ENCODE data around the gene SEC61A2.

DNA sequence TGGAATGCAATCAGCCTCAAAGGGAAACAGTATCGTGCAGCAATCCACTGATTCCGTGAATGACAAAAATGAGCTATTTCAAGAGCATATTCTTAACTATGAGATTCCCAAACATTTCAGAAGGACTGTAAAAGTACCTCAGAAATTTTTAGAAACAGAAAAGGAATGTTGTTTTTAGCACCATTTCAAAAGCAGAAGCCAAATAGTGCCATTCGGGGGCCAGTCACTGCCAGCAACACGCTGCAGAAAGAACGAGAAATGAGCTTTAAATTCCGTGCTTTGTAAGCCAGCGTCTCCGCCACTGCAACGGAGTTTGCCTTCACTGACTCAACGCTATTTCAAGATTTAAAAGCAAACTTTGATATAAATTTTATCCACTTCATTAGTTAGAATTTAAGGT is 59.9 kb downstream of the SEC61A2 start:
- TF ChIP-seq, protein P1, sequence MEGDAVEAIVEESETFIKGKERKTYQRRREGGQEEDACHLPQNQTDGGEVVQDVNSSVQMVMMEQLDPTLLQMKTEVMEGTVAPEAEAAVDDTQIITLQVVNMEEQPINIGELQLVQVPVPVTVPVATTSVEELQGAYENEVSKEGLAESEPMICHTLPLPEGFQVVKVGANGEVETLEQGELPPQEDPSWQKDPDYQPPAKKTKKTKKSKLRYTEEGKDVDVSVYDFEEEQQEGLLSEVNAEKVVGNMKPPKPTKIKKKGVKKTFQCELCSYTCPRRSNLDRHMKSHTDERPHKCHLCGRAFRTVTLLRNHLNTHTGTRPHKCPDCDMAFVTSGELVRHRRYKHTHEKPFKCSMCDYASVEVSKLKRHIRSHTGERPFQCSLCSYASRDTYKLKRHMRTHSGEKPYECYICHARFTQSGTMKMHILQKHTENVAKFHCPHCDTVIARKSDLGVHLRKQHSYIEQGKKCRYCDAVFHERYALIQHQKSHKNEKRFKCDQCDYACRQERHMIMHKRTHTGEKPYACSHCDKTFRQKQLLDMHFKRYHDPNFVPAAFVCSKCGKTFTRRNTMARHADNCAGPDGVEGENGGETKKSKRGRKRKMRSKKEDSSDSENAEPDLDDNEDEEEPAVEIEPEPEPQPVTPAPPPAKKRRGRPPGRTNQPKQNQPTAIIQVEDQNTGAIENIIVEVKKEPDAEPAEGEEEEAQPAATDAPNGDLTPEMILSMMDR (IDR thresholded peaks at IDR 0.05), result no peak
- no peak for TF ChIP-seq POLR2A (IDR thresholded peaks at IDR 0.05)

All from uterus (tissue), 2 donors.